K562 (cell line): ENCODE results near the gene RBFOX2. TPM values are rescaled to one million over a fixed set of nuclear protein-coding genes. Genes with fewer than 3 reads are reported as not detected.

ENCODE experiments used
- ATAC-seq: fragments of 200-7000 bp; cut with Tn5 transposase; 3 replicates; pipeline ENCODE4 v1.9.1; 2020; ENCODE audit warnings: moderate library complexity
- BruUV-seq: library from RNA; stranded (reverse); fragments of 400-500 nt; replicated peaks from 2 replicates; lab custom pipeline; 2021; lab: Mats Ljungman, UMichigan
- CTCF ChIA-PET: fragments of 300-600 bp; formaldehyde crosslinking; extraction: SDS; loops from one replicate; lab custom pipeline; 2021; ENCODE audit warnings: low intra/inter-chr PET ratio; lab: Yijun Ruan, JAX
- POLR2A ChIA-PET: fragments of 300-600, 350-650 bp; sonication (Branson Sonifier 250); formaldehyde crosslinking; extraction: SDS; loops from one replicate; lab custom pipeline; 2021; ENCODE audit warnings: antibody characterized with exemption, inconsistent platforms; lab: Yijun Ruan, JAX
- DNase-seq, 4 experiments: peaks; one replicate each; pipeline versions ENCODE4 v3.0.0 to v3.0.0-alpha.2; 2011 to 2018; ENCODE audit warnings: low spot score in 3 of 4, mixed read lengths in 3 of 4; ENCODE audit errors: extremely low read depth in 1 of 4
- FAIRE-seq: peaks from 2 replicates; lab custom pipeline; 2011; peaks lifted over from hg19 to GRCh38; lab: Jason Lieb, UNC
- H2AFZ ChIP-seq: 2 replicates; pipeline ENCODE4 v1.6.0; 2011; ENCODE audit warnings: low read depth, low read length, control low read depth, inconsistent platforms
- H3K27ac ChIP-seq: fragments of 200-600 bp; 3 replicates; pipeline ENCODE4 v1.8.0; 2011; ENCODE audit warnings: low read depth, mild to moderate bottlenecking, control low read depth, inconsistent platforms, low read length, moderate library complexity, mixed read lengths; ENCODE audit errors: extremely low read depth
- H3K27me3 ChIP-seq, 2 experiments: fragments of 300-600 bp in 1 of 2; 2 replicates in 1 of 2; 3 replicates in 1 of 2; pipeline versions ENCODE4 v1.6.0 to v1.8.0; 2011; ENCODE audit warnings: inconsistent platforms in 2 of 2, low read length in 2 of 2, mild to moderate bottlenecking in 1 of 2, mixed read lengths in 1 of 2, moderate library complexity in 1 of 2; ENCODE audit not compliant: control insufficient read depth in 2 of 2, insufficient read depth in 2 of 2
- H3K36me3 ChIP-seq: fragments of 300-600 bp; 3 replicates; pipeline ENCODE4 v1.8.0; 2011; ENCODE audit warnings: mild to moderate bottlenecking, low read length, inconsistent platforms; ENCODE audit not compliant: control insufficient read depth, insufficient read depth
- H3K4me1 ChIP-seq, 2 experiments: fragments of 200-600 bp in 1 of 2; replicated peaks in 1 of 2; 2 replicates in 1 of 2; 3 replicates in 1 of 2; pipeline versions ENCODE4 v1.5.1 to v1.8.0; 2011; ENCODE audit warnings: inconsistent platforms in 2 of 2, low read length in 2 of 2, mild to moderate bottlenecking in 1 of 2, mixed read lengths in 1 of 2, moderate library complexity in 1 of 2; ENCODE audit not compliant: control insufficient read depth in 2 of 2, insufficient read depth in 2 of 2
- H3K4me2 ChIP-seq: 2 replicates; pipeline ENCODE4 v1.6.1; 2011; ENCODE audit warnings: low read length, control low read depth, inconsistent platforms, mixed read lengths; ENCODE audit not compliant: insufficient read depth
- H3K4me3 ChIP-seq: fragments of 200-600 bp; sonication (generic), shearing (Covaris generic); 2 replicates; pipeline ENCODE4 v1.5.1; 2016; ENCODE audit warnings: control low read depth, inconsistent platforms
- H3K79me2 ChIP-seq: fragments of 200-600 bp; 3 replicates; pipeline ENCODE4 v1.8.0; 2011; ENCODE audit warnings: low read length, inconsistent platforms; ENCODE audit not compliant: control insufficient read depth, insufficient read depth
- H3K9ac ChIP-seq, 2 experiments: 2 replicates each; pipeline versions ENCODE4 v1.6.0 to v1.6.1; 2011; ENCODE audit warnings: low read depth in 2 of 2, low read length in 2 of 2, control low read depth in 1 of 2, inconsistent platforms in 1 of 2, mild to moderate bottlenecking in 1 of 2, mixed read lengths in 1 of 2; ENCODE audit not compliant: insufficient read depth in 1 of 2
- H3K9me1 ChIP-seq: one replicate; pipeline ENCODE4 v1.6.0; 2011; ENCODE audit warnings: inconsistent platforms, mild to moderate bottlenecking, low read length, moderate library complexity; ENCODE audit not compliant: control insufficient read depth, insufficient read depth
- H3K9me3 ChIP-seq: replicated peaks from 2 replicates; pipeline ENCODE4 v1.5.1; 2011; ENCODE audit warnings: low read depth, low read length, inconsistent platforms; ENCODE audit not compliant: control insufficient read depth, insufficient read depth
- H4K20me1 ChIP-seq: replicated peaks from 2 replicates; pipeline ENCODE4 v1.6.1; 2011; ENCODE audit warnings: low read length, inconsistent platforms, mixed read lengths; ENCODE audit not compliant: control insufficient read depth, insufficient read depth
- CAMTA2 ChIP-seq: fragments of 250-450 bp; sonication (Bioruptor Pico); conservative IDR thresholded peaks from 2 replicates; pipeline ENCODE4 v1.5.1; 2022
- CBX3 ChIP-seq, 2 experiments: IDR thresholded peaks; 1 replicate in 1 of 2; 2 replicates in 1 of 2; pipeline ENCODE4 v1.6.1; 2012; ENCODE audit warnings: inconsistent platforms in 2 of 2, low read length in 2 of 2, borderline replicate concordance in 1 of 2, control low read depth in 1 of 2
- CBX5 ChIP-seq: IDR thresholded peaks from 2 replicates; pipeline ENCODE4 v1.6.1; 2014; ENCODE audit warnings: low read depth, borderline replicate concordance
- IRF1 ChIP-seq: sonication (generic); formaldehyde crosslinking; IDR thresholded peaks from 2 replicates; pipeline ENCODE4 v1.8.0; 2022; ENCODE audit warnings: missing genetic modification reagents, mild to moderate bottlenecking, borderline replicate concordance
- KAT7 ChIP-seq: sonication (generic); formaldehyde crosslinking; IDR thresholded peaks from 2 replicates; pipeline ENCODE4 v1.8.0; 2022; ENCODE audit warnings: missing genetic modification reagents, mild to moderate bottlenecking, borderline replicate concordance
- MLLT1 ChIP-seq, 2 experiments: fragments of 450-650 bp; IDR thresholded peaks; 2 replicates each; pipeline ENCODE4 v1.6.1; 2016
- NCOA1 ChIP-seq: fragments of 450-650 bp; IDR thresholded peaks from 2 replicates; pipeline ENCODE4 v1.6.1; 2016; ENCODE audit warnings: low read depth
- PPARD ChIP-seq: fragments of 250-450 bp; sonication (Bioruptor Pico); IDR thresholded peaks from 2 replicates; pipeline ENCODE4 v1.8.0; 2022; ENCODE audit warnings: inconsistent platforms, mild to moderate bottlenecking, moderate library complexity
- RBM25 ChIP-seq: fragments of 200-400 bp; formaldehyde crosslinking; IDR thresholded peaks from 2 replicates; pipeline ENCODE4 v1.6.1; 2018; ENCODE audit warnings: low read length, low read depth, moderate library complexity; ENCODE audit not compliant: severe bottlenecking
- RFX1 ChIP-seq: fragments of 450-650 bp; IDR thresholded peaks from 2 replicates; pipeline ENCODE4 v1.6.1; 2016; ENCODE audit warnings: mild to moderate bottlenecking, moderate library complexity
- SFPQ ChIP-seq: fragments of 200-400 bp; formaldehyde crosslinking; IDR thresholded peaks from 2 replicates; pipeline ENCODE4 v1.6.1; 2017; ENCODE audit warnings: mild to moderate bottlenecking, low read depth, low read length, moderate library complexity
- THRAP3 ChIP-seq: fragments of 450-650 bp; IDR thresholded peaks from 2 replicates; pipeline ENCODE4 v1.6.1; 2016; ENCODE audit warnings: mild to moderate bottlenecking, inconsistent platforms, borderline replicate concordance
- ZNF347 ChIP-seq: fragments of 450-650 bp; formaldehyde crosslinking; IDR thresholded peaks from 2 replicates; pipeline ENCODE4 v1.4.0; 2020; ENCODE audit warnings: low read depth, mild to moderate bottlenecking, moderate library complexity
- ZNF384 ChIP-seq: IDR thresholded peaks from 2 replicates; pipeline ENCODE4 v1.6.1; 2012; ENCODE audit warnings: low read depth, low read length, improper control_type of control experiment
- ZNF717 ChIP-seq: fragments of 250-450 bp; sonication (Bioruptor Pico); IDR thresholded peaks from 2 replicates; pipeline ENCODE4 v1.5.0; 2021
- ZNF740 ChIP-seq, 3 experiments: fragments of 200-800 bp in 1 of 3; sonication (Bioruptor generic) in 1 of 3; sonication (generic) in 1 of 3; formaldehyde crosslinking in 1 of 3; IDR thresholded peaks; 2 replicates each; pipeline versions ENCODE4 v1.6.1 to v1.8.0; 2016 to 2022; ENCODE audit warnings: mild to moderate bottlenecking in 2 of 3, missing compliant biosample characterization in 2 of 3, missing genetic modification characterization in 2 of 3, missing genetic modification reagents in 1 of 3
- ZNF780A ChIP-seq: fragments of 250-450 bp; sonication (Bioruptor Pico); IDR thresholded peaks from 2 replicates; pipeline ENCODE4 v1.5.0; 2021; ENCODE audit warnings: mild to moderate bottlenecking
- WGBS: fragments of 100-300 bp; shearing (Covaris generic); methylation state at CpG from one replicate; pipeline ENCODE4 v1.1.6; 2016; ENCODE audit warnings: low coverage, mixed read lengths; ENCODE audit not compliant: insufficient coverage; ENCODE audit errors: missing lambda C conversion rate; 5-methylcytosine and 5-hydroxymethylcytosine counted together
- in situ Hi-C: fragments of 300-500 bp; cut with MboI; formaldehyde crosslinking; loops from 4 replicates; pipeline ENCODE4 v1.15.0; 2018; ENCODE audit warnings: inconsistent platforms, mixed read lengths
- intact Hi-C: fragments of 100-400 bp; cut with micrococcal nuclease; formaldehyde crosslinking; loops from 2 replicates; pipeline ENCODE4 v1.14.2; 2022
- polyA plus RNA-seq, 8 experiments: library from polyadenylated mRNA; depleted of rRNA in 4 of 8; stranded (reverse) in 5 of 8; unstranded in 3 of 8; fragments of >200 nt; fragmentation: Nextera tagmentation in 2 of 8; fragmentation: Illumina TruSeq in 1 of 8; extraction: Ambion mirVana in 2 of 8; extraction: Trizol in 1 of 8; gene quantifications; 2 replicates each; pipeline versions ENCODE4 v1.2.1 to v1.2.3, GENCODE V29; 2011 to 2014; ENCODE audit warnings: inconsistent platforms in 1 of 8, missing spikeins in 1 of 8
- total RNA-seq, 7 experiments: library from RNA; depleted of rRNA in 6 of 7; stranded (reverse); fragments of >200 nt in 6 of 7; fragmentation: Illumina TruSeq in 2 of 7; extraction: Trizol in 2 of 7; gene quantifications; 2 replicates each; pipeline versions ENCODE4 v1.2.1 to v1.2.3, GENCODE V29; 2011 to 2021; ENCODE audit warnings: low replicate concordance in 1 of 7
- TF ChIP-seq, protein P1 (sequence below): sonication (generic); formaldehyde crosslinking; IDR thresholded peaks from 2 replicates; pipeline ENCODE4 v1.9.0; 2022; ENCODE audit warnings: mild to moderate bottlenecking, missing genetic modification reagents

Gene RBFOX2
- total and polyA plus RNA-seq, 9 of the 15 experiments (the other 6 are each of a cell fraction or from before 2014, with no cell fraction given) = 5.8 to 24.8 (median 14.2) TPM

DNA sequence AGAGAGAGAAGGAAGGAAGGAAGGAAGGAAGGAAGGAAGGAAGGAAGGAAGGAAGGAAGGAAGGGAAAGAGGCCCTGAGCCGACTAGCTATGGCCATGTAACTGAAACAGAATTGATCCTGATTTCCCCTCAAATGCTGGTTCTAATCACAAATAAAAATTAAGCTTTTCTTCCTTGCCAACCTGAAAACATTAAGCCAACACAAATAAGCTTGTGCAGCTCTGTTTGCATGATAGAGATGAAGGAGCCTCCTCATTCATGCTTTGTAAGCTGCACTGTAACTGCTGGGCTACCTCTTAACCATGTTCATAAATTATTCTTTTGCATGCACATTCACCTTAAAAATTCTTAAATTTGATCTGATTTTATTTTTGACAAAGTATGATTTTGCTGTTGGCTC is 338.6 kb downstream of the RBFOX2 start:
- TF ChIP-seq CAMTA2 (CRISPR knock-in tag) (no peak), IRF1 (no peak), THRAP3 (no peak), MLLT1 (IDR thresholded peaks at IDR 0.05) (no peak), CBX3 (IDR thresholded peaks at IDR 0.05; ENCODE audit: borderline replicate concordance in 1 of 2, low read length in 2 of 2) (no peak), ZNF347 (CRISPR knock-in tag) (no peak), SFPQ (no peak), ZNF717 (no peak), ZNF780A (CRISPR knock-in tag) (no peak), RFX1 (no peak), PPARD (no peak), RBM25 (no peak), ZNF384 (no peak), NCOA1 (no peak), ZNF740 (CRISPR knock-in tag; IDR thresholded peaks at IDR 0.05) (no peak), ZNF740 (tag; IDR thresholded peaks at IDR 0.05) (no peak), KAT7 (CRISPR knock-in tag) (no peak), CBX5 (no peak)
- TF ChIP-seq, protein P1, sequence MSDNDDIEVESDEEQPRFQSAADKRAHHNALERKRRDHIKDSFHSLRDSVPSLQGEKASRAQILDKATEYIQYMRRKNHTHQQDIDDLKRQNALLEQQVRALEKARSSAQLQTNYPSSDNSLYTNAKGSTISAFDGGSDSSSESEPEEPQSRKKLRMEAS (CRISPR knock-in tag) = no peak
- TF ChIP-seq, all 486 proteins: peak for 0
- H3K9me1 ChIP-seq = no peaks in the 10 kb centered on the region
- FAIRE-seq = no peak
- no peak overlapping the region for H3K4me3 ChIP-seq
- no TSS peak for BruUV-seq
- POLR2A ChIA-PET = interaction anchor here (1.0 to 1.2 kb wide), 2 partner anchors 20 to 28 kb away, joined by 3 read pairs; no protein-coding TSS in a partner anchor
- DNase-seq = no peak
- H3K27ac ChIP-seq = no peak overlapping the region
- no peaks in the 10 kb centered on the region for H3K9me3 ChIP-seq
- 0 out of 5 replicates have a peak, but pooled peaks cover 0 to 3% of the 10 kb centered on the region in 2 experiments for H3K27me3 ChIP-seq
- no CpG with 5 or more reads among the region's 1 CpG for WGBS
- no peak overlapping the region for H3K4me2 ChIP-seq
- no peaks in the 10 kb centered on the region for H3K36me3 ChIP-seq
- H4K20me1 ChIP-seq = no peaks in the 10 kb centered on the region
- H3K79me2 ChIP-seq = no peaks in the 10 kb centered on the region
- no peak for ATAC-seq
- no peak overlapping the region for H3K9ac ChIP-seq
- in situ Hi-C loops = no loop called here
- intact Hi-C loops = no loop called here
- H2AFZ ChIP-seq = no peak overlapping the region
- CTCF ChIA-PET = no interaction called here
- H3K4me1 ChIP-seq = no peaks in the 10 kb centered on the region
